Neural progenitor cell (in vitro differentiated cells): ENCODE measurements around the gene RRP1. TPM values are rescaled to one million over a fixed set of nuclear protein-coding genes. Genes with fewer than 3 reads are reported as not detected.

Source experiments
- DNase-seq: peaks from one replicate; pipeline ENCODE4 v3.0.0-alpha.2; 2016; ENCODE audit warnings: low spot score
- H2AFZ ChIP-seq: fragments of 200-600 bp; sonication (generic); replicated peaks from 2 replicates; pipeline ENCODE4 v1.6.1; 2016; ENCODE audit warnings: antibody characterized with exemption
- H3F3A ChIP-seq: fragments of 200-600 bp; sonication (generic); 2 replicates; pipeline ENCODE4 v1.6.1; 2016; ENCODE audit warnings: antibody characterized with exemption, low read depth
- H3K27ac ChIP-seq: fragments of 200-600 bp; sonication (generic); 2 replicates; pipeline ENCODE4 v1.5.1; 2016; ENCODE audit warnings: mild to moderate bottlenecking
- H3K27me3 ChIP-seq: fragments of 200-600 bp; sonication (generic); 2 replicates; pipeline ENCODE4 v1.6.1; 2016; ENCODE audit warnings: mild to moderate bottlenecking, moderate library complexity
- H3K36me3 ChIP-seq: fragments of 200-600 bp; sonication (generic); 2 replicates; pipeline ENCODE4 v1.5.1; 2016
- H3K4me1 ChIP-seq: fragments of 200-600 bp; sonication (generic); 2 replicates; pipeline ENCODE4 v1.6.1; 2016; ENCODE audit warnings: mixed run types
- H3K4me2 ChIP-seq: fragments of 200-600 bp; sonication (generic); 2 replicates; pipeline ENCODE4 v1.6.1; 2016
- H3K4me3 ChIP-seq: fragments of 200-600 bp; sonication (generic); 2 replicates; pipeline ENCODE4 v1.5.1; 2016
- H3K79me2 ChIP-seq: fragments of 200-600 bp; sonication (generic); 2 replicates; pipeline ENCODE4 v1.6.1; 2016; ENCODE audit warnings: low read depth
- H3K9ac ChIP-seq: fragments of 200-600 bp; sonication (generic); 2 replicates; pipeline ENCODE4 v1.6.1; 2016
- H3K9me3 ChIP-seq: fragments of 200-600 bp; sonication (generic); 2 replicates; pipeline ENCODE4 v1.5.1; 2016; ENCODE audit warnings: low read depth
- H4K20me1 ChIP-seq: fragments of 200-600 bp; sonication (generic); 2 replicates; pipeline ENCODE4 v1.6.1; 2016; ENCODE audit warnings: low read depth
- H3K27ac Mint-ChIP-seq: 3 replicates; pipeline ENCODE4 v1.8.0; 2021; ENCODE audit warnings: mixed read lengths
- H3K27me3 Mint-ChIP-seq: 2 replicates; pipeline ENCODE4 v1.8.0; 2022; ENCODE audit warnings: low read depth, mild to moderate bottlenecking, inconsistent platforms, moderate library complexity, mixed read lengths; ENCODE audit not compliant: insufficient read depth
- H3K36me3 Mint-ChIP-seq: 3 replicates; pipeline ENCODE4 v1.8.0; 2021; ENCODE audit warnings: mixed read lengths
- H3K4me1 Mint-ChIP-seq: 3 replicates; pipeline ENCODE4 v1.8.0; 2021; ENCODE audit warnings: mixed read lengths
- H3K4me3 Mint-ChIP-seq: 3 replicates; pipeline ENCODE4 v1.8.0; 2021; ENCODE audit warnings: mild to moderate bottlenecking, moderate library complexity, mixed read lengths
- H3K9me3 Mint-ChIP-seq: 3 replicates; pipeline ENCODE4 v1.8.0; 2020; ENCODE audit warnings: mixed read lengths
- CTCF ChIP-seq: fragments of 200-600 bp; sonication (generic); IDR thresholded peaks from 2 replicates; pipeline ENCODE4 v1.5.1; 2017; ENCODE audit warnings: antibody characterized with exemption, mild to moderate bottlenecking
- EZH2 ChIP-seq: fragments of 200-600 bp; sonication (generic); IDR thresholded peaks from 2 replicates; pipeline ENCODE4 v1.6.1; 2017; ENCODE audit warnings: antibody characterized with exemption, mild to moderate bottlenecking, moderate library complexity
- EZH2phosphoT487 ChIP-seq: fragments of 200-600 bp; sonication (generic); IDR thresholded peaks from 2 replicates; pipeline ENCODE4 v1.6.1; 2017; ENCODE audit warnings: antibody characterized with exemption
- total RNA-seq: library from RNA; depleted of rRNA; stranded (reverse); fragments of >200 nt; gene quantifications from 2 replicates; pipeline ENCODE4 v1.2.3, GENCODE V29; 2015; ENCODE audit warnings: low replicate concordance

RRP1 gene
- total RNA-seq, 1 donor from 2014 or later: 18.4 TPM

- Histone ChIP-seq H4K20me1 (no peaks in the 10 kb centered on the region), H3K36me3 (no peaks in the 10 kb centered on the region), H3K27me3 (no peaks in the 10 kb centered on the region), H3K4me3 (no peak overlapping the region), H3K27ac (no peak overlapping the region), H3K4me1 (peaks cover 16% of the 10 kb centered on the region), H3K4me2 (no peak overlapping the region), H3K9ac (no peak overlapping the region), H3K79me2 (no peaks in the 10 kb centered on the region), H2AFZ (no peak overlapping the region), H3F3A (peaks cover 19% of the 10 kb centered on the region), H3K9me3 (no peaks in the 10 kb centered on the region)
- no peak for DNase-seq
- H3K27me3 Mint-ChIP-seq: peaks cover 11% of the 10 kb centered on the region
- H3K36me3 Mint-ChIP-seq: peaks cover 4% of the 10 kb centered on the region
- no peaks in the 10 kb centered on the region for H3K9me3 Mint-ChIP-seq
- TF ChIP-seq CTCF: no peak
- no peak for TF ChIP-seq EZH2phosphoT487
- no peak for TF ChIP-seq EZH2
- H3K4me3 Mint-ChIP-seq: no peak overlapping the region
- H3K4me1 Mint-ChIP-seq: peaks cover 32% of the 10 kb centered on the region
- peak overlapping the region; percentile 87 for H3K27ac Mint-ChIP-seq
Measured at GRCh38 chr21:43766734-43767497, 22.5 kb upstream of the RRP1 start.

- Mint-ChIP-seq H3K4me1 (peaks cover 32% of the 10 kb centered on the region), H3K27ac (peak overlapping the region; percentile 96), H3K27me3 (peaks cover 11% of the 10 kb centered on the region), H3K9me3 (no peaks in the 10 kb centered on the region), H3K36me3 (peaks cover 4% of the 10 kb centered on the region), H3K4me3 (no peak overlapping the region)
- Histone ChIP-seq H3K9ac (no peak overlapping the region), H3K4me2 (no peak overlapping the region), H3K27me3 (no peaks in the 10 kb centered on the region), H3K9me3 (no peaks in the 10 kb centered on the region), H2AFZ (peak overlapping the region; percentile 90), H3F3A (peaks cover 19% of the 10 kb centered on the region), H4K20me1 (no peaks in the 10 kb centered on the region), H3K36me3 (no peaks in the 10 kb centered on the region), H3K79me2 (no peaks in the 10 kb centered on the region), H3K27ac (no peak overlapping the region), H3K4me1 (peaks cover 16% of the 10 kb centered on the region), H3K4me3 (no peak overlapping the region)
- no peak for DNase-seq
- TF ChIP-seq EZH2: no peak
- no peak for TF ChIP-seq CTCF
- no peak for TF ChIP-seq EZH2phosphoT487
Measured at GRCh38 chr21:43767498-43767983, 21.8 kb upstream of the RRP1 start.

GRCh38 chr21:43767984-43768867 lies 21.2 kb upstream of the RRP1 start:
- TF ChIP-seq CTCF: no peak
- no peak for TF ChIP-seq EZH2
- TF ChIP-seq EZH2phosphoT487: no peak
- Mint-ChIP-seq H3K9me3 (no peaks in the 10 kb centered on the region), H3K27me3 (peaks cover 11% of the 10 kb centered on the region), H3K27ac (peak overlapping the region; percentile 96), H3K4me1 (peaks cover 32% of the 10 kb centered on the region), H3K4me3 (peak overlapping the region; percentile 24), H3K36me3 (peaks cover 4% of the 10 kb centered on the region)
- H2AFZ ChIP-seq: peak overlapping the region; percentile 90
- no peaks in the 10 kb centered on the region for H3K79me2 ChIP-seq
- peaks cover 16% of the 10 kb centered on the region for H3K4me1 ChIP-seq
- no peak overlapping the region for H3K4me2 ChIP-seq
- H3K9me3 ChIP-seq: no peaks in the 10 kb centered on the region
- no peak overlapping the region for H3K4me3 ChIP-seq
- H3K9ac ChIP-seq: no peak overlapping the region
- DNase-seq: peak; percentile 41
- H3F3A ChIP-seq: peaks cover 19% of the 10 kb centered on the region
- no peaks in the 10 kb centered on the region for H3K36me3 ChIP-seq
- H4K20me1 ChIP-seq: no peaks in the 10 kb centered on the region
- no peaks in the 10 kb centered on the region for H3K27me3 ChIP-seq
- peak overlapping the region; percentile 31 for H3K27ac ChIP-seq
